Ammon's horn (tissue), 1 donor: Measurements from ENCODE around the gene TCF21.
"Not testable (repeated sequence)": the region's sequence is repeated elsewhere in the genome, so short reads cannot be mapped to it uniquely, and the experiment has no call there.

Experiments
- DNase-seq: peaks from one replicate; pipeline ENCODE4 v3.0.0-alpha.2; 2016; ENCODE audit warnings: low spot score

Gene TCF21

DNA sequence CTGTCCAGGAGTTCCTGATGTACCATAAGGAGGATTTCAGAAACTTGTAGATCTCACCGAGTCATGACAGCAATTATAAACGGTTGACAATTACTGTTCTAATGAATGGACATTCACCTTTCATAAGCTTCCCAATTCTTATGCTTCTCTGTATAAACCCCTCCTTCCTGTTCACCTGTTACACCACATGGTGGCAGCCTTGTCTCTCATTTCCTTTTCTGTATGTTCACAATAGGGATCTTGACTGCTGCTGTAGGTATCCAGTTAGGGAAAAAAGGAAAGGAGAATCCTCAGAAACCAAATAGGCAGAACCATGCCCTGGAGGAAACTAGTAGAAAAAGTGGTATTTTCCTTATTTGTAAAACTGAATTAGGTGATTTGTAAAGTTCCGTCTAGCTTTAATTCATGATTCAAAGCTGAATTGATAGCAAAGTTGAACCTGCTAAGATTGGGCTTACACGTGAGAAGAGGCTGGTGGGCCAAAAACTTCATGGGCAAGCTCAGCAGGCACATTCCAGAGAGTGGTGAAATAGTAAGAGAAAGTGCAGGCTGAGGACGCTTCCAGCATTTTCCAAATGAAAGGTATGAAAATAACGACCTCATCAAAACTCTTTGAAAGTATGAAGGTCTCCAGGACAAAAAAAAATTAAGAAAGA is 35.2 kb downstream of the TCF21 start:
- peak; percentile 94 for DNase-seq

DNA sequence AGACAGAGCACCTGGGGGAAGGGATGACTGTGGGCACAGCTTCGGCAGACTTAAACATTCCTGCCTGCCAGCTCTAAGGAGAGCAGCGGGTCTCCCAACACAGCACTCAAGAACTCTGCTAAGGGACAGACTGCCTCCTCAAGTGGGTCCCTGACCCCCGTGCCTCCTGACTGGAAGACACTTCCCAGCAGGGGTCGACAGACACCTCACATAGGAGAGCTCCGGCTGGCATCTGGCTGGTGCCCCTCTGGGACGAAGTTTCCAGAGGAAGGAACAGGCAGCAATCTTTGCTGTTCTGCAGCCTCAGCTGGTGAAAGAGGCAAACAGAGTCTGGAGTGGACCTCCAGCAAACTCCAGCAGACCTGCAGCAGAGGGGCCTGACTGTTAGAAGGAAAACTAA is 42.3 kb downstream of the TCF21 start:
- not testable (repeated sequence) for DNase-seq

DNA sequence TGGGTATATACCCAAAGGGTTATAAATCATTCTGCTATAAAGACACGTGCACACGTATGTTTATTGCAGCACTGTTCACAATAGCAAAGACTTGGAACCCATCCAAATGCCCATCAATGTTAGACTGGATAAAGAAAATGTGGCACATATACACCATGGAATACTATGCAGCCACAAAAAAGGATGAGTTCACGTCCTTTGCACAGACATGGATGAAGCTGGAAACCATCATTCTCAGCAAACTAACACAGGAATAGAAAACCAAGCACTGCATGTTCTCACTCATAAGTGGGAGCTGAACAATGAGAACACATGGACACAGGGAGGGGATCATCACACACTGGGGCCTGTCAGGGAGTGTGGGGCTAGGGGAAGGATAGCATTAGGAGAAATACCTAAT is 47.4 kb downstream of the TCF21 start:
- not testable (repeated sequence) for DNase-seq

DNA sequence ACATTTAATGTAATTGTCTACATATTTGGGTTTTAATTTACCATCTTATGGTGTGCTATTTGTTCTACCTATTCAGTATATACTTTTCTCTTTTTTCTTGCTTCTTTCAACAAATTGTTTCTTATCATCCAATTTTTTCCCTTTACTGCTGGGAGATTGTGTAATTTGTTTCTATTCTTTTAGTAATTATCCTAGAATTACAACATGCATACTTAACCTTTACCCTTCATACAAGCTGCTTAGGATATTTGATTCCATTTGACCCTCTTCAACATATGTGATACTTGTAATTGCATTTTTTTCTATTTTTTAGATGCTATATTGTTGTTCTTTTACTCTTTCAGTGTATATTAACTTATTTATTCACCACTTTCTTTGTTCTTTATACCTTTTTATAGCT is 49.0 kb downstream of the TCF21 start:
- no peak for DNase-seq

DNA sequence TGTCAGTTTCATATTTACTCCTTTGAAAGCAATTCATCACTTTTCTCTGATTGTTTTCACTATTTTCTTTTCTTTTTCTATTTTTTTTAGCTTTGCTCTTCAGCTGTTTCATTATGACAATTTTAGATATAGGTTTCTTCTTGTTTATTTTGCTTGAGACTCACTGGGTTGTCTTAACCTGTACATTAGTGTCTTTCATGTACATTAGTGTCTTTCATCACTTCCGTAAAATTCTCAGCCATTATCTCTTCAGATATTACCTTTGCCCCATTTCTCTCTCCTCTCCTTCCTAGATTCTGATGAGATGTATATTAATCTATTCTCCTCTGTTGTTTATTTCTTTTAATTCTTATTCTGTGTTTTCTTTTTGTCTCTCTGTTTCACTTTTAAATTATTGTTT is 49.6 kb downstream of the TCF21 start:
- DNase-seq, result no peak

DNA sequence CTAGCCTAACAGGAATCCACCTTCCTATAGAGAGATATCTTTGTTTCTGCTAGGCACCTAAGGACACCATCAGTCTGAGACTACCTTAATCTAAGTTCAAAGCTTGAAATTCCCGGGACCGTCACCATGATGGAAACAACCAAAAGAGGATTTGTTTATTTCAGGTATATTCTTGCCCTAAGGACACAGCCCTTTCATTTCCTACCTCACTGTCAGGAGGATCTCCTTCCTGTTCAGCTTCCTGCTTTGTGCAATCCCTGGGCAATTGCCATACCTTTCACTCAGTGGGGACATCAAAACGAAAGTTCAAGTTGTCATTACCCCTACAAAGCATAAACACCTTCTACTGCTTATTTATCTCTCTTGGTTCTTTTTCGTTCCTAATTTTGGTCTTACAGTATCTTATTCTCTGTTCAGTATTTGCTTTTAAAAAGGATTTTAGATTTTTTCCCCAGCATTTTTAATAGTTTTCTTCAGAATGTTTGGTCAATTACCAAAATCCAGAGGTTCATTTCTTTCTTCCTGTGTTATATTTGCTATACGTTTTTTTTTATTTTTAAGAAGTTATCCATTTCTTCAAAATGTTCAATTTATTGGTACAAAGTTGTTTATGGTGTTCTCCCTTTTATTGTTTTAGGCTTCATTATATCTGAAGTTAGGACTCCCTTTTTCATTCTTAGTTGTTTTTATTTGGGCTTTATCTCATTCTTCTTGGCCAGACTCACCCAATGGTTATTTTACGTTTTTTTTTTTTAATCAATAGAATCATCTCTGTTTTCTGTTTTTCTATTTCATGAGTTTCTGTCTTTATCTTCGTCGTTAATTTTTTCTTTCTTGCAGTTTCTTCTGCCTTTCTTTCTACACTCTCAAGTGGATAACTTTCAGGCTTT is 51.1 kb downstream of the TCF21 start:
- DNase-seq, result no peak
